Upper lobe of left lung (tissue), 6 donors: ENCODE results near the gene NEUROG3. TPM values are rescaled to one million over a fixed set of nuclear protein-coding genes. Genes with fewer than 3 reads are reported as not detected.
"Not testable (repeated sequence)": the region's sequence is repeated elsewhere in the genome, so short reads cannot be mapped to it uniquely, and the experiment has no call there.

Experiments
- ATAC-seq, 2 donors: fragments of 200-7000 bp; cut with Tn5 transposase; one replicate each; pipeline ENCODE4 v1.9.1; 2022; ENCODE audit warnings: mild to moderate bottlenecking in 2 of 2, moderate library complexity in 2 of 2; ENCODE audit not compliant: low FRiP score in 2 of 2
- DNase-seq, 2 donors: peaks; one replicate each; pipeline ENCODE4 v3.0.0-alpha.2; 2019 to 2020
- H3K27ac ChIP-seq, 4 donors: fragments of 200-600 bp; sonication (generic); one replicate each; pipeline ENCODE4 v1.5.1; 2016 to 2019
- H3K27me3 ChIP-seq, 4 donors: fragments of 200-600 bp; sonication (generic); one replicate each; pipeline ENCODE4 v1.5.1; 2017 to 2019
- H3K36me3 ChIP-seq, 4 donors: fragments of 200-600 bp; sonication (generic); one replicate each; pipeline ENCODE4 v1.5.1; 2016 to 2019
- H3K4me1 ChIP-seq, 4 donors: fragments of 200-600 bp; sonication (generic); one replicate each; pipeline ENCODE4 v1.5.1; 2018 to 2019
- H3K4me3 ChIP-seq, 4 donors: fragments of 200-600 bp; sonication (generic); one replicate each; pipeline ENCODE4 v1.5.1; 2017 to 2019; ENCODE audit warnings: mild to moderate bottlenecking in 2 of 4, moderate library complexity in 1 of 4
- H3K9me3 ChIP-seq, 4 donors: fragments of 200-600 bp; sonication (generic); one replicate each; pipeline ENCODE4 v1.5.1; 2018 to 2019
- CTCF ChIP-seq, 6 experiments: fragments of 450-650 bp in 4 of 6; fragments of 200-600 bp in 2 of 6; sonication (generic) in 2 of 6; IDR thresholded peaks; one replicate each; pipeline ENCODE4 v1.5.1; 2016 to 2019; ENCODE audit warnings: antibody characterized with exemption in 6 of 6
- EP300 ChIP-seq, 4 donors: sonication (generic); formaldehyde crosslinking; IDR thresholded peaks; one replicate each; pipeline ENCODE4 v1.5.1; 2017; ENCODE audit warnings: antibody characterized with exemption in 4 of 4, control low read depth in 2 of 4
- POLR2A ChIP-seq, 4 donors: fragments of 450-650 bp; IDR thresholded peaks; one replicate each; pipeline ENCODE4 v1.5.1; 2016 to 2017; ENCODE audit warnings: antibody characterized with exemption in 4 of 4, mild to moderate bottlenecking in 2 of 4
- POLR2AphosphoS5 ChIP-seq, 2 donors: sonication (generic); formaldehyde crosslinking; IDR thresholded peaks; one replicate each; pipeline ENCODE4 v1.5.1; 2017; ENCODE audit warnings: antibody characterized with exemption in 2 of 2
- WGBS, 2 donors: methylation state at CpG; one replicate each; pipeline ENCODE4 v1.1.5; 2017 to 2018; 5-methylcytosine and 5-hydroxymethylcytosine counted together
- total RNA-seq, 6 donors: library from RNA; depleted of rRNA in 4 of 6; stranded (reverse); fragments of >200 nt in 4 of 6; gene quantifications; one replicate each; pipeline versions ENCODE4 v1.1.0 to v1.2.1, GENCODE V29; 2016 to 2021
- donor health status: DM: no; HTN: no; CAD: no; lungs with moderate emphysema.
- donor health status: DM: no; HTN: yes; CAD: no; lungs with severe emphysema.

The NEUROG3 gene
- total RNA-seq, 6 donors from 2014 or later: not detected

GRCh38 chr10:69541463-69541862 lies 31.8 kb downstream of the NEUROG3 start:
- H3K36me3 ChIP-seq: no peaks in the 10 kb centered on the region
- no peaks in the 10 kb centered on the region for H3K27me3 ChIP-seq
- no peaks in the 10 kb centered on the region for H3K9me3 ChIP-seq
- H3K27ac ChIP-seq: no peak overlapping the region
- no peaks in the 10 kb centered on the region for H3K4me1 ChIP-seq
- TF ChIP-seq CTCF (IDR thresholded peaks at IDR 0.05) (no peak), EP300 (IDR thresholded peaks at IDR 0.05) (no peak), POLR2AphosphoS5 (IDR thresholded peaks at IDR 0.05) (no peak), POLR2A (IDR thresholded peaks at IDR 0.05) (no peak)
- WGBS, 2 donors: 71 to 100% methylated on average over 2 of the region's 2 CpGs
- DNase-seq (no peak), ATAC-seq (no peak)
- H3K4me3 ChIP-seq: no peak overlapping the region

GRCh38 chr10:69538461-69538860 lies 34.8 kb downstream of the NEUROG3 start:
- Histone ChIP-seq H3K36me3 (no peaks in the 10 kb centered on the region), H3K4me3 (no peak overlapping the region), H3K4me1 (no peaks in the 10 kb centered on the region), H3K27ac (no peak overlapping the region), H3K9me3 (no peaks in the 10 kb centered on the region), H3K27me3 (no peaks in the 10 kb centered on the region)
- 76 to 89% methylated on average over 3 of the region's 3 CpGs for WGBS, 2 donors
- DNase-seq (no peak), ATAC-seq (no peak)
- TF ChIP-seq EP300 (IDR thresholded peaks at IDR 0.05): no peak
- TF ChIP-seq POLR2A (IDR thresholded peaks at IDR 0.05): no peak
- no peak for TF ChIP-seq CTCF (IDR thresholded peaks at IDR 0.05)

GRCh38 chr10:69537449-69537848 lies 35.8 kb downstream of the NEUROG3 start:
- no peak overlapping the region for H3K27ac ChIP-seq
- H3K9me3 ChIP-seq: no peaks in the 10 kb centered on the region
- H3K27me3 ChIP-seq: no peaks in the 10 kb centered on the region
- WGBS, 2 donors: 89 to 94% methylated on average over 6 of the region's 6 CpGs
- H3K36me3 ChIP-seq: no peaks in the 10 kb centered on the region
- no peaks in the 10 kb centered on the region for H3K4me1 ChIP-seq
- DNase-seq: no peak
- TF ChIP-seq POLR2AphosphoS5 (IDR thresholded peaks at IDR 0.05) (no peak), POLR2A (IDR thresholded peaks at IDR 0.05) (no peak), CTCF (IDR thresholded peaks at IDR 0.05) (no peak)
- no peak overlapping the region for H3K4me3 ChIP-seq
- no peak for ATAC-seq

GRCh38 chr10:69536521-69536920 lies 36.7 kb downstream of the NEUROG3 start:
- 93 to 94% methylated on average over 11 of the region's 11 CpGs for WGBS, 2 donors
- ATAC-seq: not testable (repeated sequence)

GRCh38 chr10:69533658-69534057 lies 39.6 kb downstream of the NEUROG3 start:
- Histone ChIP-seq H3K9me3 (no peaks in the 10 kb centered on the region), H3K4me3 (no peak overlapping the region), H3K36me3 (no peaks in the 10 kb centered on the region), H3K27ac (no peak overlapping the region), H3K27me3 (no peaks in the 10 kb centered on the region), H3K4me1 (no peaks in the 10 kb centered on the region)
- WGBS, 2 donors: 79 to 86% methylated on average over 3 of the region's 3 CpGs
- TF ChIP-seq EP300 (IDR thresholded peaks at IDR 0.05) (no peak), POLR2AphosphoS5 (IDR thresholded peaks at IDR 0.05) (no peak), CTCF (IDR thresholded peaks at IDR 0.05) (no peak), POLR2A (IDR thresholded peaks at IDR 0.05) (no peak)
- ATAC-seq: no peak
- DNase-seq: no peak

More at GRCh38 chr10:69536521-69536920, 36.7 kb downstream of the NEUROG3 start:
- not testable (repeated sequence) for H3K27me3 ChIP-seq, H3K9me3 ChIP-seq, H3K27ac ChIP-seq, H3K4me3 ChIP-seq, DNase-seq, H3K36me3 ChIP-seq, H3K4me1 ChIP-seq
